ENCODE results near the gene CEACAM19. TPM values are rescaled to one million over a fixed set of nuclear protein-coding genes. Genes with fewer than 3 reads are reported as not detected.
A peak's percentile ranks its signal among the peaks of the same experiment; 100 is the strongest.
"Not testable (repeated sequence)": the region's sequence is repeated elsewhere in the genome, so short reads cannot be mapped to it uniquely, and the experiment has no call there.

The CEACAM19 gene, protein sequence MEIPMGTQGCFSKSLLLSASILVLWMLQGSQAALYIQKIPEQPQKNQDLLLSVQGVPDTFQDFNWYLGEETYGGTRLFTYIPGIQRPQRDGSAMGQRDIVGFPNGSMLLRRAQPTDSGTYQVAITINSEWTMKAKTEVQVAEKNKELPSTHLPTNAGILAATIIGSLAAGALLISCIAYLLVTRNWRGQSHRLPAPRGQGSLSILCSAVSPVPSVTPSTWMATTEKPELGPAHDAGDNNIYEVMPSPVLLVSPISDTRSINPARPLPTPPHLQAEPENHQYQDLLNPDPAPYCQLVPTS
- 59.5 TPM for polyA plus RNA-seq
- long read RNA-seq, donor 1, partial matches to known transcripts, result 6 of 6 reads
- long read RNA-seq, donor 1, other reads (novel, unspliced or antisense), result 0 of 6 reads
- long read RNA-seq, donor 2, partial matches to known transcripts, result 0 of 1 reads
- long read RNA-seq, donor 2, other reads (novel, unspliced or antisense), result 0 of 1 reads
- long read RNA-seq, donor 3, partial matches to known transcripts, result 8 of 9 reads
- long read RNA-seq, donor 3, other reads (novel, unspliced or antisense), result 0 of 9 reads
- long read RNA-seq, donor 4, result 0 reads
- long read RNA-seq, donor 5, result 0 reads
- long read RNA-seq, donor 6, partial matches to known transcripts, result 0 of 1 reads
- long read RNA-seq, donor 6, other reads (novel, unspliced or antisense), result 0 of 1 reads
- long read RNA-seq, donor 7, result 0 reads
- long read RNA-seq, donor 8, result 0 reads
- long read RNA-seq, donor 9, partial matches to known transcripts, result 7 of 7 reads
- long read RNA-seq, donor 9, other reads (novel, unspliced or antisense), result 0 of 7 reads
- long read RNA-seq, donor 10, partial matches to known transcripts, result 5 of 5 reads
- long read RNA-seq, donor 10, other reads (novel, unspliced or antisense), result 0 of 5 reads
- long read RNA-seq, donor 11, partial matches to known transcripts, result 0 of 2 reads
- long read RNA-seq, donor 11, other reads (novel, unspliced or antisense), result 0 of 2 reads

DNA sequence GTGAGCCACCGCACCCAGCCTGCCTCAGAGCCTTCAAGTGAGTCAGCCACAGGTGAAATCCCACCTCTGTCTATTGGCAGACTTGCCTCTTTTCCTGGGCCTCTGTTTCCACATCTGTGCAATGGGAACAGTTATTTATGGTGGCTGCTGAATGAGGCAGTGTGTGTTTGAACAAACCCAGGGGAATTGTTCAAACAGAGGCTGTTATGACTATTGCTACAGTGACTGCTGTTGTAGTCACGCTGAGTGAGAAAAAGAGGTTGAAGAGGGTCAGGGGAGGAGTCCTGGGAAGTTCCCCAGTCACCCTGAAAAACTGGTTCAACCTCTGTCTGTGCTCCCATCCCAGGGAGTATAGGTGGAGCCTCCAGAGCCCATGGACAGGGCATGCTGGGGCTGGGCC lies at the start of gene CEACAM19:
TSS of gene CEACAM19 (plus strand) at position 83 of the 400 bp plus-strand sequence. CDS start 450 bp downstream, outside the sequence.
- WGBS (ENCODE audit: insufficient coverage, low lambda C conversion rate), result 60% methylated on average over 1 of the region's 2 CpGs
- H3K27ac ChIP-seq (ENCODE audit: low read length), result no peak within 1 kb of the TSS
- no peaks in the 10 kb centered on the region for H3K27me3 ChIP-seq (ENCODE audit: control insufficient read depth, insufficient read depth, low read length)
- H3K4me3 ChIP-seq (ENCODE audit: low read length), result no peak within 1 kb of the TSS
- no peak for DNase-seq
- H3K36me3 ChIP-seq (ENCODE audit: control insufficient read depth, insufficient read depth, low read length), result peaks cover 13% of the 10 kb centered on the region
- no peaks in the 10 kb centered on the region for H3K4me1 ChIP-seq (ENCODE audit: control insufficient read depth, insufficient read depth, low read length)
- no peaks in the 10 kb centered on the region for H3K9me3 ChIP-seq (ENCODE audit: control insufficient read depth, low read depth, low read length)

DNA sequence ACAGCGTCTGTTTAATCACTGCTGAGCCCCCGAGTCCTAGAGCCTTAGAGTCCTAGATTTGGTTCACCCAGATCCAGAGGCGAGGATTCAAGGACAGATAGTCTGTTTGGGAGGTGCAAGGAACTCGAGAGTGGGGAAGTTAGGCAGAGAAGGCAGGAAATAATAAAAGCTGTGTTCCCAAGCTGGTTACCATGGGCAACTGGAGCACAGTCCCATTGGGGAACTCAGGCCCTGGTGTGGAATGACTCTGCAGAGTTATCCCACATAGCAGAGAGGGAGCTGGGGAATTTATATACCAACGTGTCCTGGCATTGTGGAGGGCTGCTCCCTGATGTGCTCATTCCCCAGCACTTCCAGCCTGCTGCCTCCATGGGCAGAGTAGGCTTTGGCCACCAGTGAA lies 48.2 kb upstream of the CEACAM19 start:
- Histone ChIP-seq H3K27me3 (ENCODE audit: control insufficient read depth, insufficient read depth, low read length) (no peaks in the 10 kb centered on the region), H3K9me3 (ENCODE audit: control insufficient read depth, low read depth, low read length) (no peaks in the 10 kb centered on the region), H3K4me3 (ENCODE audit: low read length) (no peak overlapping the region), H3K36me3 (ENCODE audit: control insufficient read depth, insufficient read depth, low read length) (peaks cover 14% of the 10 kb centered on the region), H3K27ac (ENCODE audit: low read length) (no peak overlapping the region), H3K4me1 (ENCODE audit: control insufficient read depth, insufficient read depth, low read length) (no peaks in the 10 kb centered on the region)
- WGBS (ENCODE audit: insufficient coverage, low lambda C conversion rate), result no CpG with 5 or more reads among the region's 5 CpGs
- DNase-seq, result peak in 1 of 2 donors; percentile 39

DNA sequence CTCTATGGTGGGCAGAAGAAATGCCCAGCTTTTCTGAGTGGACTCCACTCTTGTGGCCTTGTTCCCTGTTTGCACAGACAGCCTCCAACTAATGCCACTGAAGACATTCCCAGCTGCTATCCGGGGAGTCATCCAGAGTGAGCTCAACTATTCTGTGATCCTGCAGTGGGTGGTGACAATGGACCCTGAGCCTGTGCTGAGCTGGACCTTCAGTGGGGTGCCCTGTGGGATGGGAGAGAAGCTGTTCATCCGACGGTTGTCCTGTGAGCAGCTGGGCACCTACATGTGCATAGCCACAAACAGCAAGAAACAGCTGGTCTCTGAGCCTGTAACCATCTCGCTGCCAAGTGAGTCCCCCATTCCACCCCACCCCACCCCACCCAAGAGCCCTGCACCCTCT lies 47.7 kb upstream of the CEACAM19 start:
- no peaks in the 10 kb centered on the region for H3K9me3 ChIP-seq (ENCODE audit: control insufficient read depth, low read depth, low read length)
- no peak for DNase-seq
- WGBS (ENCODE audit: insufficient coverage, low lambda C conversion rate), result no CpG with 5 or more reads among the region's 4 CpGs

DNA sequence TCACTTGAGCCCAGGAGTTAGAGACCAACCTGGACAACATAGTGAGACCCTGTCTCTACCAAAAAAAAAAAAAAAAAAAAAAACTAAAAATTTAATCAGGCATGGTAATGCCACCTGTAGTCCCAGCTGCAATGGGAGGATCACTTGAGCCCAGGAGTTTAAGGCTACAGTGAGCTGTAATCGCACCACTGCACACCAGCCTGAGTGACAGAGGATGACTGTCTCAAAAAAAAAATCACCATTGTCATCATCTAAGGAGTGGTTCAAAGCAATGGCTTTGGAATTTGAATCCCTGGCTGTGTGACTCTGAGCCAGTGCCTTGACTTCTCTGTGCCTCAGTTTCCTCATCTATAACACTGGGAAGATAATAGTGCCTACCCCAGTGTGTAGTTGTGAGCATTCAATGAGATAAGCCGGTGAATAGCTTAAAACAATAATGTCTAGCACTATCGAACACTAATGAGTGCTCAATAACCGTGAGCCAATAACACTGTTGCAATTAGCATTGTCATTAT lies 46.4 kb upstream of the CEACAM19 start:
- H3K9me3 ChIP-seq (ENCODE audit: control insufficient read depth, low read depth, low read length), result no peaks in the 10 kb centered on the region
- H3K4me3 ChIP-seq (ENCODE audit: low read length), result no peak overlapping the region
- no peaks in the 10 kb centered on the region for H3K4me1 ChIP-seq (ENCODE audit: control insufficient read depth, insufficient read depth, low read length)
- peaks cover 21% of the 10 kb centered on the region for H3K36me3 ChIP-seq (ENCODE audit: control insufficient read depth, insufficient read depth, low read length)
- no peak overlapping the region for H3K27ac ChIP-seq (ENCODE audit: low read length)
- DNase-seq, result no peak
- no CpG with 5 or more reads among the region's 4 CpGs for WGBS (ENCODE audit: insufficient coverage, low lambda C conversion rate)
- H3K27me3 ChIP-seq (ENCODE audit: control insufficient read depth, insufficient read depth, low read length), result no peaks in the 10 kb centered on the region

More for the DNA sequence above, 47.7 kb upstream of the CEACAM19 start:
- Histone ChIP-seq H3K27ac (ENCODE audit: low read length) (no peak overlapping the region), H3K36me3 (ENCODE audit: control insufficient read depth, insufficient read depth, low read length) (peaks cover 16% of the 10 kb centered on the region), H3K4me3 (ENCODE audit: low read length) (no peak overlapping the region), H3K4me1 (ENCODE audit: control insufficient read depth, insufficient read depth, low read length) (no peaks in the 10 kb centered on the region), H3K27me3 (ENCODE audit: control insufficient read depth, insufficient read depth, low read length) (no peaks in the 10 kb centered on the region)

DNA sequence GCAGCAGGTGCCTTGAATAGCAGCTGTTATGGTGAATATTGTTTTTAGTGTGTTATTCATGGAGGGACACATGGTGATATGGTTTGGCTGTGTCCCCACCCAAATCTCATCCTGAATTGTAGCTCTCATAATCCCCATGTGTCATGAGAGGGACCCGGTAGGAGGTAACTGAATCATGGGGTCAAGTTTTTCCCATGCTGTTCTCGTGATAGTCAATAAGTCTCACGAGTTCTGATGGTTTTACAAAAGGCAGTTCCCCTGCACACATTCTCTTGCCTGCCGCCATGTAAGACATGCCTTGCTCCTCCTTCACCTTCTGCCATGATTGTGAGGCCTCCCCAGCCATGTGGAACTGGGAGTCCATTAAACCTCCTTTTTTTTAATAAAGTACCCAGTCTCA lies 45.6 kb upstream of the CEACAM19 start:
- H3K4me3 ChIP-seq (ENCODE audit: low read length); H3K4me1 ChIP-seq (ENCODE audit: control insufficient read depth, insufficient read depth, low read length); H3K27ac ChIP-seq (ENCODE audit: low read length); H3K9me3 ChIP-seq (ENCODE audit: control insufficient read depth, low read depth, low read length); H3K27me3 ChIP-seq (ENCODE audit: control insufficient read depth, insufficient read depth, low read length); DNase-seq: not testable (repeated sequence)
- no CpG with 5 or more reads among the region's 4 CpGs for WGBS (ENCODE audit: insufficient coverage, low lambda C conversion rate)
- peaks cover 26% of the 10 kb centered on the region for H3K36me3 ChIP-seq (ENCODE audit: control insufficient read depth, insufficient read depth, low read length)

DNA sequence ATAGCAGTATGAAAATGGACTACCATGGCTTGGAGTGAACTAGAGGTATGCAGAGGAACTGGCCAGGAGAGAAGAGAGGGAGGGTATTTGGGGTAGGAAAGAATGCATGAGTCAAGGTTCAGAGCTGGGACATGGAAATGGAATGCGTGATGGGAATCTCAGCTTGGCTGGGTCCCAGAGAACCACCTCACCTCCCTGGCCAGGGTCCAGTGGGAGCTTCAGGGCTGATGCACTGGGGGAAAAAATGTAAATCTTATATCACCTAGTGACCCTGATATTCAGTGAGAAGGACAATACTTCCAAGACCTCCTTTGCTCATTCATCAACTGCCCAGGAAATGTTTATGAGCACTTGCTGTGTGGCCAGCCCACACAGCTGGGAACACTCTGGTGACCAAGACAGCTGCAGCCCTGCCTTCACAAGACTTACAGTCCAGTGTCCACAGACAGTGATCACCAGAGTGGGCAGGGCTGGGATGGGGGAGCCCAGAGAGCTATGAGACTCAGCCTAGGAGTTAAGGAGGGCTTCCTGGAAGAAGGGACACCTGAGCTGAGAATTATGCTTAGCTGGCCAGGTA lies 45.1 kb upstream of the CEACAM19 start:
- Histone ChIP-seq H3K27ac (ENCODE audit: low read length) (no peak overlapping the region), H3K27me3 (ENCODE audit: control insufficient read depth, insufficient read depth, low read length) (no peaks in the 10 kb centered on the region), H3K9me3 (ENCODE audit: control insufficient read depth, low read depth, low read length) (no peaks in the 10 kb centered on the region), H3K36me3 (ENCODE audit: control insufficient read depth, insufficient read depth, low read length) (peaks cover 28% of the 10 kb centered on the region), H3K4me3 (ENCODE audit: low read length) (no peak overlapping the region), H3K4me1 (ENCODE audit: control insufficient read depth, insufficient read depth, low read length) (no peaks in the 10 kb centered on the region)
- WGBS (ENCODE audit: insufficient coverage, low lambda C conversion rate), result no CpG with 5 or more reads among the region's 1 CpG
- DNase-seq, result no peak

DNA sequence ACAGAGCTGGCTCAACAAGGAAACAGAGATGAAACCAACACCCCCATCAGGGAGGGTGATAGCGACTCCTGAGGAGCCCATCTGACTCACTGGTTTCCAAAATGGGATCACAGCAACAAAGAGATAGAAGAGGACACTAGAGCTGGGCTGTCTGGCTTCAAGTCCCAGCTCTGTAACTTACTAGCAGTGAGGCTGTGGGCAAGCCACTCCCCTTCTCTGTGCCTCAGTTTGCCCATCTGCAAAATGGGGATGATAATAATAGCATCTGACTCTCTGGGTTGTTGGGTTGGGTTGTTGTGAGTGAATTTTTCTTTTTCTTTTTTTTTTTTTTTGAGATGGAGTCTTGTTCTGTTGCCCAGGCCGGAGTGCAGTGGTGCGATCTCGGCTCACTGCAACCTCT lies 43.7 kb upstream of the CEACAM19 start:
- peaks cover 34% of the 10 kb centered on the region for H3K36me3 ChIP-seq (ENCODE audit: control insufficient read depth, insufficient read depth, low read length)
- WGBS (ENCODE audit: insufficient coverage, low lambda C conversion rate), result no CpG with 5 or more reads among the region's 4 CpGs
- H3K4me3 ChIP-seq (ENCODE audit: low read length), result no peak overlapping the region
- no peaks in the 10 kb centered on the region for H3K27me3 ChIP-seq (ENCODE audit: control insufficient read depth, insufficient read depth, low read length)
- no peaks in the 10 kb centered on the region for H3K9me3 ChIP-seq (ENCODE audit: control insufficient read depth, low read depth, low read length)
- no peak overlapping the region for H3K27ac ChIP-seq (ENCODE audit: low read length)
- H3K4me1 ChIP-seq (ENCODE audit: control insufficient read depth, insufficient read depth, low read length), result no peaks in the 10 kb centered on the region
- no peak for DNase-seq

DNA sequence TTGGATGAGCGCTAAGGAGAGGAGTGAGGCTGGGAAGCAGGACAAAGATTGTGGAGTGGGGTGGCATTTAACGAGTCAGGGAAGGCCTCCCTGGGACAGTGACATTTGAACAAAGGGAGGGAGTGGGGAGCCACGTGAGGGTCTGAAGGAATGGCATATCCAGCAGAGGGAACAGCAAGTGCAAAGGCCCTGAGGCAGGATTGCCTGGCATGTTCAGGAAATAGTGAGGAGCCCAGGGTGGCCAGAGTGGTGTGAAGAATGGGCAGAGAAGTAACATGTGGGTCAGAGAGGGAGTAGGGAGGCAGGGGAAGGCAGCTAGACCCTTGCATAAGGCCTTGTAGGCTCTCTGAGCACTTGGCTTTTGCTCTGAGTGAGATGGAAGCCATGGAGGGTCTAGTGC lies 42.5 kb upstream of the CEACAM19 start:
- no peak overlapping the region for H3K4me3 ChIP-seq (ENCODE audit: low read length)
- WGBS (ENCODE audit: insufficient coverage, low lambda C conversion rate), result 93% methylated on average over 2 of the region's 3 CpGs

DNA sequence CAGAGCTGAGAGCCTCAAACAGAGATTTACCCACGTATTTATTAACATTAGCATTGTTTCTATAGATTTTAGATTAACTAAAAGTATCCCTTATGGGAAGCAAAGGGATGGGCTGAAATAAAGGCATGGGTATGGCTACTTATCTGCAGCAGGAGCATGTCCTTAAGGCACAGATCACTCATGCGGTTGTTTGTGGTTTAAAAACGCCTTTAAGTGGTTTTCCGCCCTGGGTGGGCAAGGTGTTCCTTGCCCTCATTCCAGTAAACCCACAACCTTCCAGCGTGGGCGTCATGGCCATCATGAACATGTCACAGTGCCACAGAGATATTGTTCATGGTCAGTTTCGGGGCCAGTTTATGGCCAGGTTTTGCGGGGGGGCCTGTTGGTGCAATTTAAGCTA lies 39.7 kb upstream of the CEACAM19 start:
- no CpG with 5 or more reads among the region's 8 CpGs for WGBS (ENCODE audit: insufficient coverage, low lambda C conversion rate)
- peaks cover 20% of the 10 kb centered on the region for H3K4me1 ChIP-seq (ENCODE audit: control insufficient read depth, insufficient read depth, low read length)
- not testable (repeated sequence) for DNase-seq; H3K27ac ChIP-seq (ENCODE audit: low read length); H3K27me3 ChIP-seq (ENCODE audit: control insufficient read depth, insufficient read depth, low read length); H3K4me3 ChIP-seq (ENCODE audit: low read length); H3K9me3 ChIP-seq (ENCODE audit: control insufficient read depth, low read depth, low read length)
- peaks cover 29% of the 10 kb centered on the region for H3K36me3 ChIP-seq (ENCODE audit: control insufficient read depth, insufficient read depth, low read length)

More for the DNA sequence above, 42.5 kb upstream of the CEACAM19 start:
- no peak for DNase-seq
- Histone ChIP-seq H3K9me3 (ENCODE audit: control insufficient read depth, low read depth, low read length) (no peaks in the 10 kb centered on the region), H3K27me3 (ENCODE audit: control insufficient read depth, insufficient read depth, low read length) (no peaks in the 10 kb centered on the region), H3K36me3 (ENCODE audit: control insufficient read depth, insufficient read depth, low read length) (peaks cover 32% of the 10 kb centered on the region), H3K27ac (ENCODE audit: low read length) (no peak overlapping the region), H3K4me1 (ENCODE audit: control insufficient read depth, insufficient read depth, low read length) (no peaks in the 10 kb centered on the region)

DNA sequence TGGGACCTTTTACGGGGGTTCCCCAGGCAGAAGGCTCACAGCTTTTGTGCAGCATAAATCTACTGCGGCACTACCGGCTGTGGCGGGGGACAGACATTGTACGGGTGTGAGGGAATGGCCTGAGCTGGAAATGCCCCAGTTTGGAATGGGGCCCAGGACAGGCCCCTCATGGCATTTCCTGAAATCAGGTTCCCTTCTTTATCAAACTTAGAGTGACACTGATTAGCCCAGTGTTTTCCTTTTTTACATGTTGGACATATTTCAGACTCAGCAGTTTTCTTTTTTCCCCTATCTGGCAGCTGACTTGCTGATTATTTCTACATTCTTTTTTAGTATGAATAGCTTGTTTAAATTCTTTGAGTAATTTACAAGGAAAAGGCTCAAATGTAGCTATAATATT lies 37.2 kb upstream of the CEACAM19 start:
- no CpG with 5 or more reads among the region's 5 CpGs for WGBS (ENCODE audit: insufficient coverage, low lambda C conversion rate)
- peak overlapping the region; percentile 71 for H3K27ac ChIP-seq (ENCODE audit: low read length)
- not testable (repeated sequence) for H3K4me3 ChIP-seq (ENCODE audit: low read length); H3K27me3 ChIP-seq (ENCODE audit: control insufficient read depth, insufficient read depth, low read length); H3K9me3 ChIP-seq (ENCODE audit: control insufficient read depth, low read depth, low read length)
- DNase-seq, result peak in 1 of 2 donors; percentile 43
- peaks cover 17% of the 10 kb centered on the region for H3K36me3 ChIP-seq (ENCODE audit: control insufficient read depth, insufficient read depth, low read length)
- H3K4me1 ChIP-seq (ENCODE audit: control insufficient read depth, insufficient read depth, low read length), result peaks cover 41% of the 10 kb centered on the region
